Thyroid gland (tissue), 4 donors: ENCODE data around the gene AKAP1.

ENCODE experiments used
- POLR2A ChIP-seq, 2 donors: fragments of 450-650 bp; IDR thresholded peaks; one replicate each; pipeline ENCODE4 v1.6.1; 2017; ENCODE audit warnings: antibody characterized with exemption in 2 of 2, mild to moderate bottlenecking in 2 of 2, moderate library complexity in 1 of 2
- TF ChIP-seq, protein P1 (sequence below), 6 experiments: fragments of 200-600 bp in 3 of 6; fragments of 450-650 bp in 3 of 6; sonication (generic) in 3 of 6; IDR thresholded peaks; one replicate each; pipeline ENCODE4 v1.5.1; 2016 to 2019; ENCODE audit warnings: antibody characterized with exemption in 6 of 6, mild to moderate bottlenecking in 2 of 6, inconsistent platforms in 1 of 6, moderate library complexity in 1 of 6

DNA sequence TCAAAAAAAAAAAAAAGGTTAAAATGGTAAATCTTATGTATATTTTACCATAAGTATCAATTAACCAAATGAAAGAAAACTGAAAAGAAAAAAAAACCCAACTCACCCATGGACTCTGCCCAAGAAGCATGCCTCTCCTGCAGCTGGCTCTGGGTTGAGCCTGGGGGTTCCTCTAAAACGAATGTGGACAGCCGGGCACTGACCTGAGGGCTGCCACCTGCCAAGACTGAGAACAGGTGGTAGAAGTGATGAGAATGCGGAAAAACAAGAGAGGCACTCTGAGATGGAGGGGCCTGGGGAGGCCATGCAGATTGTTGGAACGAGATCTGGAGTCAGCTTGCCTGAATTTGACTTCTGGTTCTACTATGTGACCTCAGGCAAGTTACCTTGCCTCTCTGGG lies 85.8 kb downstream of the AKAP1 start:
- TF ChIP-seq, protein P1, sequence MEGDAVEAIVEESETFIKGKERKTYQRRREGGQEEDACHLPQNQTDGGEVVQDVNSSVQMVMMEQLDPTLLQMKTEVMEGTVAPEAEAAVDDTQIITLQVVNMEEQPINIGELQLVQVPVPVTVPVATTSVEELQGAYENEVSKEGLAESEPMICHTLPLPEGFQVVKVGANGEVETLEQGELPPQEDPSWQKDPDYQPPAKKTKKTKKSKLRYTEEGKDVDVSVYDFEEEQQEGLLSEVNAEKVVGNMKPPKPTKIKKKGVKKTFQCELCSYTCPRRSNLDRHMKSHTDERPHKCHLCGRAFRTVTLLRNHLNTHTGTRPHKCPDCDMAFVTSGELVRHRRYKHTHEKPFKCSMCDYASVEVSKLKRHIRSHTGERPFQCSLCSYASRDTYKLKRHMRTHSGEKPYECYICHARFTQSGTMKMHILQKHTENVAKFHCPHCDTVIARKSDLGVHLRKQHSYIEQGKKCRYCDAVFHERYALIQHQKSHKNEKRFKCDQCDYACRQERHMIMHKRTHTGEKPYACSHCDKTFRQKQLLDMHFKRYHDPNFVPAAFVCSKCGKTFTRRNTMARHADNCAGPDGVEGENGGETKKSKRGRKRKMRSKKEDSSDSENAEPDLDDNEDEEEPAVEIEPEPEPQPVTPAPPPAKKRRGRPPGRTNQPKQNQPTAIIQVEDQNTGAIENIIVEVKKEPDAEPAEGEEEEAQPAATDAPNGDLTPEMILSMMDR (IDR thresholded peaks at IDR 0.05) = no peak
- TF ChIP-seq POLR2A (IDR thresholded peaks at IDR 0.05) = no peak
